Sciatic nerve (tissue), 2 donors: ENCODE data around the gene TTC28. TPM values are rescaled to one million over a fixed set of nuclear protein-coding genes. Genes with fewer than 3 reads are reported as not detected.

Experiments used
- ATAC-seq: fragments of 200-7000 bp; cut with Tn5 transposase; one replicate; pipeline ENCODE4 v1.9.1; 2020; ENCODE audit warnings: mild to moderate bottlenecking, moderate library complexity
- DNase-seq: peaks from one replicate; pipeline ENCODE4 v3.0.0-alpha.2; 2020; ENCODE audit warnings: low spot score
- intact Hi-C: fragments of 100-400 bp; cut with DNase I; formaldehyde crosslinking; loops from one replicate; pipeline ENCODE4 v1.14.2; 2022
- total RNA-seq: library from RNA; stranded (reverse); fragmentation: NEBNext Ultra II Directional; extraction: Animal tissue kit (Norgen Biotek cat#: 25700); gene quantifications from one replicate; pipeline ENCODE4 v1.2.1, GENCODE V29; 2021
- donor health status: DM: no; HTN: no; CAD: no.
- donor health status: DM: no; HTN: no; CAD: no.

TTC28 gene
- total RNA-seq, 1 donor from 2014 or later, result 58.4 TPM

DNA sequence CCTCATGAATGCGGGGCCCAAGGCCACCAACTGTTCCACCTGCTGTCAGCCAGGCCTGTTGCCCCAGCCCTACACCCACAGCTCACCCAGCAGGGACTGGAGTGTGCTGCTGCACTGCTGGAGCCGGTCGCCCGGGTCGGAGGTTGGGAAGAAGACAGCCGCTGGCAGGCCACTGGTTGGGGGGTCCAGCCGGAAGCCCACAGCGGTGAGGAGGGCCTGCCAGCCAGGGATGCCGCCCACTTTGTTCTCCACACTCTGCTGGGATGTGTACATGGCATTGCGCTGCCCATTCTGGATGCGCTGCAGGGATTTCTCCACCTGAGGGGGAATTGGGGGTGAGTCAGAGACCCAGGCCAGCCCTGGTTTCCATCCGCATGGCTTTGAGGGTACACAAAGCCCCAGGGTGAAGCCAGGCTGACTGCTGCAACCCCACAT, 686.4 kb downstream of the TTC28 start:
- ATAC-seq (no peak), DNase-seq (peak; percentile 51)
- intact Hi-C loops, result no loop called here

DNA sequence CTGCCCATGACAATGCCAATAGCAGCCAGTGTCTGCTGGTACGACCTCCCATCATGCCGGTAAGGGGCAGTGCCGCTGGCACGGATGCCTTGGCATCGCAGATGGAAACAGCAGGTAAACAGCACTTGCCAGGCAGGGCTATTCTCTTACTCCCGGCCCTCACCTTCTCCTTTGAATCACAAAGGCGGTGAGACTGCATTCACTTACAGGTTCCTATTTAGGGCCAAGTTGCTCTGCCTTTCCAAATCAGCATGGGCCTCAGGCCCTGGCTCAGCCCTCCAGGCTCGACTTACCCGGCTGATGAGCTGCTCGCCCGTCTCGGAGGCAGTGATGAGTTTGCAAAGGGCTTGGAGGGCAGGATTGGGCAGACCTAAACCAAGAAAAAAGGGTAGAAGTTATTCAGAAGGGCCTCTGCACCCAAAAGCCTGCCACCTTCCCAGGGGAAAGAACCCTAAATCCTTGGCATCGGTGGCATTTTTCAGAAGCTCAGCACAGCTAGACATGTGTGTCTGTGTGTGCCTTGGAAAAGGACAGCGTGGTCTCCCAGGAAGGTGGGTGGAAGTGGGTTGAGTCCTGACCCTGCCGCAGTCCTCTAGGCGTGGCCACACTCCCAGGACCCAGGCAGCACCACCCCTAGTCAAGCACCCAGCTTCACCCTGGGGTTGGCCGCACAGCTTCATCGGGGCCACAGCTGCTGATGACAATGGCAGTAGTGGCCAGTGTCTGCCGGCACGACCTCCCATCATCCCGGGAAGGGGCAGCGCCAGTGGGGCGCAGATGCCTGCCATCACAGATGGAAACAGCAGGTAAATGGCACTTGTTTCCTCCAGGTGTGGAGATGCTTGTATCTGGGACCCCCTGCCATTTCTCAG, 687.1 kb downstream of the TTC28 start:
- DNase-seq (peak; percentile 50), ATAC-seq (no peak)
- intact Hi-C loops, result no loop called here

DNA sequence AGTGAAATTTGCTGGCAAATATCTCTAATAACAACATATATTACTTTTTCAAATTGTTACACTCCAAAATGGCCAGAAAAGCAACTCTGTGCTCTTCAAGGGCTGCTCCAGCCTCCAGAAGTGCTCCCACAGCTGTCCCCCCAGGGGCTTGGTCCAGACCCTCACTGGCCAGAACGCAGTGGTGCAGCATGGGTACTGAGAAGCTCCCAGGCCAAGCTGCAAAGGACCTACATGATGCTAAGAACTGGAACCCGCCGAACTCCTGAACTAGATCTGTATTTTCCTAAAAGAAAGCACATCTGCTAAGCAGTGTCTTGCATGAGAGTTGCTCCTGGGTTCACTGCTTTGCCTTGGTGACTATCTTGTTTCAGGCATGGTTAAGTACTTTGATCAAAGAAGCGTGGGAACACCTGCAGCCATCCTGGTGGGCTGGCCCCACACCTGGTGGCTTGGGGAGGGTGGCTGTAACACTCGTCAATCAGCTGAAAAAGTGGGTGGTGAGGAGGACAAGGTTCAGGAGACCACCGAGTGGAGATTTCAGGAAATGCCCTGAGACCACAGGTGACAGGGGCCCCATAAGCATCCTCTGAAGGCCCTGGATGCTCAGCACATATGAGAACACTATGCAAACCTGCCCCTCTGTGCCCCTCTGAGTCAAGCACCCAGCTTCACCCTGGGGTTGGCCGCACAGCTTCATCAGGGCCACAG, 687.9 kb downstream of the TTC28 start:
- DNase-seq (peak; percentile 35), ATAC-seq (no peak)
- intact Hi-C loops, result no loop called here

DNA sequence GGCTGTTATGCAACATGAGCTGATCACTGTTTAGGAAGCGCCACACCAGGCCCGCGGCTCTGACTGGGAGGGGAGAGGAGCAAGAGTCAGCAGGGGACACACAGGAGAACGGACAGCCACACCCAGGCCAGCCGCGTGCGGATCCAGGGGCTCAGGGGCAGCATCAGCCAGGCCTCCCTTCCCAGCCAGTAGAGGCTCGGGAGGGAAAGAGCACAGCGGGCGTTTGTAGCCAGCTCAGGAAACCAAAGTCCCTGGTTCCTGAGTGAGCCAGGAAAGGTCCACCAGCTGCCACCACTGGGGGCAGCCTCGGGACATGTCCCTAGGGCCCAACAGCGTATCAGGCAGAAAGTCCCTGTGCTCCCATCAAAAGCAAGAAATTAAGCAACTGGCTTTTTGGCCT, 688.8 kb downstream of the TTC28 start:
- peak; percentile 95 for ATAC-seq
- peak; percentile 79 for DNase-seq
- intact Hi-C loops, result no loop called here

DNA sequence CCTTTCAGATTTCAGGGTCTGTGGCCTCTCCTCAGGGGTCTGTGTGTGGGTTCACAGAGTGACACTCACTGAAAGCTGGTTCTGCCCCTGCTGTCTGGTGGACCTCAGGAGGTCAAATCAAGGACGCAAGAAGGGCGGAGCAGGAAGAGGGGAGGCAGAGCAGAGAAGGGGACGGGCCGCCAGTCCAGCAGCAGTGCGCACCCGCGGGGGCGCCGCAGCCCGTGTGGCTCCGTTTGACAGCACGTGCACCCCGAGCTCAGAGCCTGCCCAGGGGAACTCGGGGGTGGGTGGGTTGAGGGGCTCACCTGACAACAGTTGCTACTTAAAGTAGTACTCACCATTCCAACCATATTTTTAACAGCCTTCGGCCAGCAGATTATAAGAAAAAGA, 689.2 kb downstream of the TTC28 start:
- ATAC-seq (peak; percentile 27), DNase-seq (peak; percentile 57)
- intact Hi-C loops, result no loop called here

DNA sequence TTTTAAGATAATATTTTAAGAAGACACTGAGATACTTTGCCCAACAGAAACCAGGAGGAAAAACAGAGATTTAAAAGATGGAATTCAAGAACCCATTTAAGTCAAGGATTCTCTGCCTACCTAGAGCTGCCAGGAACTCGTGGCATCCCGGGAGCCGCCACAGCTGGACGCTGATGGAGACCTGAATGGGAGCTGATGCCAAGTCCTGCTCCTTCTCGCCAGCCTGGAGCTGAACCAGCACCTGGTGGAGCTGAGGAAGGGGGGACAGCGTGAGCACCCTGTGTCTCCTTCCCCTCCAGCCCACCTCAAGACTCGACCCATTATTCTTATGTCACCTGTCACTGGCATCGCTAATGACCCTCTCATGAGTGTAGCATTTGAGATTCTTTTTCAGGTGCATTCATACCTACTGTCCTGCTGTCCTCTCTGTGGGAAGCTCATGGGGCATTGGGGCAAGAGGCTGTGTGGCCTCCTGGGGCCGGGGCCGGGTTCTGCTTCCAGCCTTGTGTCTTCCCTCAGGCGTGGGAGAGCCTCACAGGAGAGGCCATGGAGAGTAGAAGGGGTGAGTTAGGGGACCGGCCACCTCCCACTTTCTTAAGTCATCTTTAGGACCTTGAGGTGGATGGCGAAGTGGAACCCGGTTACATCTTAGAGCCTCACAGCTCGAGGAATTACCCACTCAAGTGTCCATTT, 689.7 kb downstream of the TTC28 start:
- no peak for ATAC-seq
- intact Hi-C loops, result no loop called here
- DNase-seq, result peak; percentile 48

DNA sequence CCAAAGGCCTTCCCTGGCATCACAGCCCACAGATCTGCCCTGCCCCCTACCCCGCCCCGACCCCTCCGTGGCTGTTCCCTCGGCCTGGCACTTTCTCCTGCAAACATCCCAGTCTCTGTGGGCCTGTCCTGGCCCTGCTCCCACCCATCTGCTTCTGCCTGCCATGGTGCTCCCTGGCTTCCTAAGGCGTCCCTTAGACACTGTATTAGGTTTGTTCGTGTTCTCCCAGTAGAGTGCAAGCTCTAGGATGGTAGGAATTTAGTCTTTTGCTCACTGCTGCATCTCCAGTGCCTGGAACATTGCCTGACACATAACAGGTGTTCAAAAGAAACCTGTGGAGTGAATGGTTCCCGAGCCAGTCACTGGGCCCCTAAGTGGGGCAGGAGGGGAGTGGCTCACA, 690.9 kb downstream of the TTC28 start:
- ATAC-seq (no peak), DNase-seq (no peak)
- intact Hi-C loops, result no loop called here

DNA sequence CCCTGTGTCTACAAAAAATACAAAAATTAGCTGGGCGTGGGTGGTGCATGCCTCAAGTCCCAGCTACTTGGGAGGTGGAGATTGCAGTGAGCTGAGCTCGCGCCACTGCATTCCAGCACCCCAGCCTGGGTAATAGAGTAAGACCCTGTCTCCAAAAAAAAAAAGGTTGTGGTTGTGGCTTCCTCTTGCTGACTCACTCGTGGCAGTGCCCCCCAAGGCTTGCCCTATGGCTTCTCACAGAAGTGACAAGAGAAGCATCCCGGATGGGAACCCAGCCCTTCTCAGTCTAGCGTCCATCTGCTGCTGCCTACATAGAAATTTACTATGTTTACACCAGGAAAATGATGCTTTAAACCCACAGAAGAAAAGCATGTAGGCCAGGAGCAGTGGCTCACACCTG, 692.1 kb downstream of the TTC28 start:
- ATAC-seq (no peak), DNase-seq (no peak)
- intact Hi-C loops, result no loop called here

DNA sequence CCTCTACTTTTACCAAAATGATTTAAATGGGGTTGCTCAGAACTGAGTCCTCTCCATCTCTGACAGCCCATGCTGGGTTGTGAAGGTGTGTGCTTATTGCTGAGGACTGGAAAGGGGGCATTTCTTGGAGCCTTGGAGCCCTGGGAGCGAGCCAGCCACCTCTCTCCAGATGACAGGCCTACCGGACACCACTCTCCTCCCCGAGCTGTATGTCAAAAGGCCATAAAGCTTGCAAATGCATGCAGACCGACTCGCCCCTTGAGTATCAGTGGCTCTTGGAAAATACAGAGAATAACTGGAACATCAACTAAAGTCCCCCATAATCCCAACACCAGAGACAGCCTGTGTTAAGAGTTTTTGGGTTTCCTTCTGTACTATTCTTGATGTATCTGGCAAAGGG, 692.7 kb downstream of the TTC28 start:
- ATAC-seq (no peak), DNase-seq (no peak)
- intact Hi-C loops, result no loop called here

DNA sequence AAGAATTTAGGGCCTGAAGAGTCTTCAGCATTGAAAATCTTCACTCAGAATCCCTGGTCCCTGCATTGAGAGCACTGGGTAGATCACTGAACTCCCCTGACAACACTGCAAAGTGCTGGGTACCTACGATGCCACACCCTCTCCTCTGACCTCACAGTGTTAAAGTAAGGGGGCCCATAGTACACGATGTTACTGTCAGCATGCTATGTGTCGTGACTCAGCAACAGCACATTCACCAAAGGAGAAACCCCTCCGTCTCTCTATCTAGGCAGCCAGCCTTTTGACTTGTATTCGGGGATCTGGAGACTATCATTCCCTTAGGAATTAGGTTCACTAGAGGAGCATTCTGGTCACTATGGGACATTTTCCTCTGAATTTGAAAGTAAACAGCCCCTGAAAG, 693.2 kb downstream of the TTC28 start:
- DNase-seq (no peak), ATAC-seq (no peak)
- intact Hi-C loops, result no loop called here

DNA sequence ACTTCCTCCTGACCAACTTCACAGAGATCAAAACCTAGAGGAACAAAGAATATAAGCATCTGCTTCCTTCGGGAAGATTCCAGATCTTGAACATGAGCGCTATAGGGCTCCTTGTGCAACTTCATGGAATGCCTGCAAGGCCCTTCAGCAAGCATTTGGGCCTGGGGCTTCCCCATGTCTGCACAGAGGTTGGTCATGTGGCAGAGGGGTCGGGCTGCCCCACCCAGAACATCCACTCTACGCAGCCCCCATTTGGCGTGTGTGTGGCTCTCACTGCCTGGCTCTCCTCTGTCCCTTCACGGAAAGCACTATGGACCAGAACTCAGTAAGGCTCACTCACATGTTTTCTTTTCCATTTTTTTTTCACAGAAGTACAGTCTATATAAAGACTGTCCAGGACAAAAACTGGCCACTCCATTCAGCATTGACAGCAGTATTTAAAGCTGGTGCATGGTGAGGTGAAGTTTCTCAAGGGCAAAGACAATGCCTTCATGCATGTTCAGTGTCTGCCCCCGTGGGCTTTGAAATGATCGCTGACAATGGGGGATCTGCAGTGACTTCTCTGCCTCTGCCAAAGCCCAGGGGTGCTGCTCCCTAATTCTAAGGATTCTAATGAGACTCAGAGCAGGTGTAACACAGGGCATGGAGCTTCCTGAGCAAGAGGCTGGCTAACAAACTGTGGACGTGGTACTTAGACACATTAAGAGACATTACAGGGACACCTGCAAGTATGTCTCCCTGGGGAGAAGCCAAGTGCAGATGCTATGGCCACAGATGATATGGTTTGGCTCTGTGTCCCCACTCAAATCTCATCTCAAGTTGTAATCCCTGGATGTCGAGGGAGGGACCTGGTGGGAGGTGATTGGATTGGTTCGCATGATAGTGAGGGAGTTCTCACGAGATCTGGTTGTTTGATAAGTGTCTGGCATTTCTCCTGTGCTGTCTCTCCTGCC, 694.0 kb downstream of the TTC28 start:
- DNase-seq (no peak), ATAC-seq (no peak)
- intact Hi-C loops, result no loop called here

DNA sequence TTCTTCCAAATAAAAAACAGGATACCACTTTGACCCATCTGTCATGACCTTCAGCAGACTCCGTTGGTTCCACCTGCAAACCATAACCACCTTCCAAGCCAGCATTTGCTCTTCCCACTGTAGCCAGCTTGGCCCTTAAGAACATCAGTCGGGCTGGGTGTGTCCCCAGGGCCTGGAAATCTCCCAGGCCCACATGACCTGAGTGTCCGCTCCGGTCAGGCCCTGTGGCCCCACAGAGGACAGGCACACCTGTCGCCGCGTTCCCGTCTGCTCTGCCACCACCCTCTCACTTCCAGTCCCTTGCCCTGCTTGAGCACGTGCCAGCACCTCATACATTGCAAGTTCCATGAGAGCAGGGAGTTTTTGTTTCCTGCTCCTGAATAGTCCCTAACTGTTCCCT, 694.9 kb downstream of the TTC28 start:
- intact Hi-C loops, result no loop called here
- DNase-seq, result no peak
- no peak for ATAC-seq

DNA sequence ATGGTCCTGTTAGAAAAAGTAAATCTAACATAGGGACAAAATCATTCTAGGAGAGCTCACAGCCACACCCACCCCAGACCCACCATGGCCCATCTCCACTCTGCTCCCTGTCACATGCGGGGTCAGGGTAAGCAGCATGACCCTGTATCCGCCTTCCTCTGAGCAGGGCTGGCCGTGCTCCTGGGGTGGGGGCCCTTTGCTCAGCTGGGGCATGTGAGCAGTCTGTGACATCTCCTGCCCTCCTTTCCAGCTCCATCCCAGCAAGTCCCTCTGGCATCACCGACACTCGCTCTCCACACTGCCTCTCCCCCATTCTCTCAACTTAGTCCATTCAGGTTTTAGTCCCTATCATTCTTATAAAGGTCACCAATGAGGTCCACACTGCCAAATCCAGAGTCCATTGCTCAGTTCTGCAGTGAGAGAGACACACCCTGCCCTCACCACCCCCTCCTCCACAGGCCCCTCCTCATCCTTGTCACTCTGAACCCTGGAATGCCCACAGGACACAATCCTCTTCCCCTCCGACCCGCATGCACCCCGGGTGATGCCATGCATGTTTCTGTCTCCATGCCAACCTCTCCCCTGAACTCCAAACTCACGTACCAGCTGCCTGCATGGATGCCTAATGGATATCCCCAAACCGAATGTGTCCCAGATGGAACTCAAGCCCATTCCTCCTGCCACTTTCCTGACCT, 695.5 kb downstream of the TTC28 start:
- DNase-seq, result no peak
- intact Hi-C loops, result no loop called here
- no peak for ATAC-seq

DNA sequence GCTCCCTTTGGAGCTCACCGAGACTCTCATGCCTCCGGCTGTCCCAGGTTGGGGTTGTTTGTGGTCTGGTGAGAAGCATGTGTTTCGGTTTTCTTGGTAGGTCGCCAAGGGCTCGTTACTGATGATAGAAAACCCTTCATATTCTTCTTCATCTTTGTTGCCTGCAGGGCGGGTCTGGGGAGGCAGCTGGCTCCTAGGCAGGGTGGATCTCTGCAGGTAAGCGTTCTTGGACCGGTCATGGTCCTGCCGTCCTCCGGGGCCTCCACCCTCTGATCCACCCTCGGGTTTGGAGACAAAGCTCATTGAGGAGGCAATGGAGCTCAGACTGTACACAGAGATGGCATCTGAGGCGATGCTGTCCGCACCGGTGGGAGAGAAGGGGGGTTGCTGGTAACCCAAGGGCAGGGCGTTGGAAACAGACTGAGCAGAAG, 696.3 kb downstream of the TTC28 start:
- ATAC-seq (no peak), DNase-seq (no peak)
- intact Hi-C loops, result no loop called here

DNA sequence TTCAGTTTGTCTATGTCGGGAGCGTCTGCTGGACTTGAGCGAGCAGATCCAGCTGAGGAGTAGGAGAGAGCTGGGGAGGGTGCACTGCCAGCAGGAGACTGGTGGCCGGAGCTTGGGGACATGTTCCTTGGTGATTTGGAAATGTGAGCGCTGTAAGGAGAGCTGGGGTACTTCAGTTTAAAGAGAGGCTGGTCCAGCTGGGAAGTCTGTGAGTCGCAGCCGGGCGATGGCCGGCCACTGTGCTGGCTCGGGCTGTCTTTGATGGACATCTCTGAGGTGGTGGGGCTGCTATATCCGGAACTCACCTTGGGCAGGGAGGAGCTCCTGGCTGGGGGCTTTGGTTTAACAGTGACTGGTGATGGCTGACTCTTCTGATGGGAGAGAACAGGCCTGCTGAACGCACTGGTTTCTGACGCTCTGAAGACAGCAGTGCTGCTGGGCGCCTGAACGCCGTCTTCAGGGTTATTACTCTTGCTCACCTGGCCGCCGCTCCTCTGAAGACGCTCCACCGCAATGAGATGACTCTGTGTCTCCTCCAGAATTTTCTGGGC, 696.9 kb downstream of the TTC28 start:
- no peak for ATAC-seq
- intact Hi-C loops, result no loop called here
- DNase-seq, result no peak

DNA sequence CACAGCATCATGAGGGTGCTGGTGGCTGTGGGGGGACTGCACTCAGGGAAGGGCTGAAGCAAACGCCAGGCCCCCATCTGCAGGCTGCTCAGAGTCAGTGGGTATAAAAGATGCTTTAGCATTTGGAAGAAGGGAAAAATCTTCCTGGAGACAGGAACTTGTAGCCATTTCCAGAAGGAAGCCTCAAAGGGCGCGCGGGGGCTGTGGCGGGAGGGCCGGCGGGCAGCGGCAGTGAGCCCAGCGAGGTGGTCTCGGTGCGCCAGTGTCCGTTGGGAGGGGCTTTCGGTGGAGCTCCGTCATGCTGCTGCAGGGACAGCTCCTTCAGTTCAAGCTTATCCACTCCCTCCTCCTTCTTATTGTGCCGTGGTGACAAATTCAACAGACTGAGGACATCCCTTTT, 697.5 kb downstream of the TTC28 start:
- no peak for ATAC-seq
- no peak for DNase-seq
- intact Hi-C loops, result no loop called here

DNA sequence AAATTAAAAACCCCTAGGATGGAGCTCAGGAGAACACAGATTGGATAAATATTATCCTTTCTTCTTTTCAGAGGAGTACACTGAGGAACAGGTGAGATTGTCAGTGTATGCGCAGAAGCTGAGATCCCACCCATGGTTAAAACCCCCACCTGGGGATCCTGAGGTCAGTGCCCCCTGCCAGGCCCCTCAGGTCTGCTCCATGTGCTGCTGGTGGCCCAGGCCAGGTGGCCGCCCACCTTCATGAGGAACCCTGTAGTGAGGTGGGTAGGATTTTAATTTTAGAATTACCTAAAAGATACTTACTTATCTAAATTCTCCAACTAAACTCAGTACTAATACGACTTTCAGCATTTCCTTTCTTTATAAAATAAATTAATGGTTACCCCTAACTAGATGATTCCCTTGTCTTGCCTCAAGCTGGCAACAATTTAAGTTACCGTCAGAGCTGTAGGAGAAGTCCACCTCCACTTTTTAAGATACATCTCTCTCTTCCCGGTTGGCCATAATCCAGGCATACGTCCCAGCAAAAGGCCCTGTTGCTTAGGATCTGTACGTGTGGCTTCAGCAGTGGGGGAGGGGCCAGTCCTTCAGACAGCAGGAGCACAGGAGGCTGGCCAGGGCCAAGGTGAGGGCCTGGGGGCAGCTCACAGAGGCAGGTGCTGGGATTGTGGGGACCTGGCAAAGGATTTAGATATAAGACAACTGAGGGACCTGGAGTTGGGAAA, 699.1 kb downstream of the TTC28 start:
- no peak for DNase-seq
- intact Hi-C loops, result no loop called here
- ATAC-seq, result no peak
